ENCODE results near the gene DOK1.

DNA sequence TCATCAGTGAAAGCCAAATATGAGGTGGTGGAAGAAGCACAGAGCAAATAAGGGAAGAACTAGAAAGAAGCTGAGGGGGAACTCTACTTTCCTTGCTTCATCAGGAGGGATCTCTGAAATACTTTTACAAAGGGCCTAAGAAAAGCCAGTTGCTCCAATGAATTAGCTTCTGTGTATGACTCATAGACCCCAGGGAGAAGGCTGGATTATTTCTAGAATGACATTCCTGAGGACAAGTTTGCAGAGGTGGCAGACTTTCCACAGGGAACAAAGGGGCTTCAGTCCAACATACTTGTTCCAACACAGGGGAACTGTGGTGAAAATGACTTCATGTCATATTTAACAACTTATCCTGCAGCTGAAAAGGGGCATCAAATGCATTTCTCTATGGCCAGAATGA, 29.0 kb downstream of the DOK1 start:
- TF ChIP-seq POLR2AphosphoS5 (IDR thresholded peaks at IDR 0.05) = no peak
- TF ChIP-seq, protein P1, sequence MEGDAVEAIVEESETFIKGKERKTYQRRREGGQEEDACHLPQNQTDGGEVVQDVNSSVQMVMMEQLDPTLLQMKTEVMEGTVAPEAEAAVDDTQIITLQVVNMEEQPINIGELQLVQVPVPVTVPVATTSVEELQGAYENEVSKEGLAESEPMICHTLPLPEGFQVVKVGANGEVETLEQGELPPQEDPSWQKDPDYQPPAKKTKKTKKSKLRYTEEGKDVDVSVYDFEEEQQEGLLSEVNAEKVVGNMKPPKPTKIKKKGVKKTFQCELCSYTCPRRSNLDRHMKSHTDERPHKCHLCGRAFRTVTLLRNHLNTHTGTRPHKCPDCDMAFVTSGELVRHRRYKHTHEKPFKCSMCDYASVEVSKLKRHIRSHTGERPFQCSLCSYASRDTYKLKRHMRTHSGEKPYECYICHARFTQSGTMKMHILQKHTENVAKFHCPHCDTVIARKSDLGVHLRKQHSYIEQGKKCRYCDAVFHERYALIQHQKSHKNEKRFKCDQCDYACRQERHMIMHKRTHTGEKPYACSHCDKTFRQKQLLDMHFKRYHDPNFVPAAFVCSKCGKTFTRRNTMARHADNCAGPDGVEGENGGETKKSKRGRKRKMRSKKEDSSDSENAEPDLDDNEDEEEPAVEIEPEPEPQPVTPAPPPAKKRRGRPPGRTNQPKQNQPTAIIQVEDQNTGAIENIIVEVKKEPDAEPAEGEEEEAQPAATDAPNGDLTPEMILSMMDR (IDR thresholded peaks at IDR 0.05) = no peak
- no peak for TF ChIP-seq POLR2A (IDR thresholded peaks at IDR 0.05)

All from stomach (tissue), 4 donors.